Endothelial cell of umbilical vein (primary cell): ENCODE data around the gene FAM83C. TPM values are rescaled to one million over a fixed set of nuclear protein-coding genes. Genes with fewer than 3 reads are reported as not detected.

Experiments used
- BruUV-seq: library from RNA; stranded (reverse); fragments of 400-500 nt; replicated peaks from 2 replicates; lab custom pipeline; 2021; lab: Mats Ljungman, UMichigan
- CTCF ChIA-PET: fragments of 300-600, 350-600 bp; sonication (Branson Sonifier 250); formaldehyde crosslinking; loops from one replicate; lab custom pipeline; 2021; ENCODE audit warnings: antibody characterized with exemption, inconsistent platforms; lab: Charles Lee
- POLR2A ChIA-PET: fragments of 300-600, 350-600 bp; sonication (Branson Sonifier 250); formaldehyde crosslinking; loops from one replicate; lab custom pipeline; 2021; ENCODE audit warnings: antibody characterized with exemption, inconsistent platforms; lab: Charles Lee
- DNase-seq: peaks from one replicate; pipeline ENCODE4 v3.0.0-alpha.2; 2011; ENCODE audit warnings: low read depth, low spot score
- FAIRE-seq: peaks from 2 replicates; lab custom pipeline; 2011; peaks lifted over from hg19 to GRCh38; lab: Jason Lieb, UNC
- H2AFZ ChIP-seq: 2 replicates; pipeline ENCODE4 v1.6.0; 2012; ENCODE audit warnings: low read depth, low read length, control low read depth, inconsistent platforms
- H3K27ac ChIP-seq: 2 replicates; pipeline ENCODE4 v1.5.1; 2011; ENCODE audit warnings: low read depth, mild to moderate bottlenecking, control low read depth, low read length, moderate library complexity; ENCODE audit not compliant: insufficient read depth
- H3K27me3 ChIP-seq, 2 experiments: 2 replicates each; pipeline versions ENCODE4 v1.6.0 to v1.6.1; 2011; ENCODE audit warnings: low read length in 2 of 2, mixed read lengths in 1 of 2; ENCODE audit not compliant: control insufficient read depth in 2 of 2, insufficient read depth in 2 of 2
- H3K36me3 ChIP-seq, 2 experiments: 2 replicates in 1 of 2; 3 replicates in 1 of 2; pipeline ENCODE4 v1.5.1; 2011; ENCODE audit warnings: low read length in 2 of 2, mild to moderate bottlenecking in 1 of 2, moderate library complexity in 1 of 2; ENCODE audit not compliant: control insufficient read depth in 2 of 2, insufficient read depth in 2 of 2; ENCODE audit errors: extremely low read depth in 1 of 2
- H3K4me1 ChIP-seq: 3 replicates; pipeline ENCODE4 v1.5.1; 2011; ENCODE audit warnings: mild to moderate bottlenecking, low read length; ENCODE audit not compliant: control insufficient read depth, insufficient read depth; ENCODE audit errors: extremely low read depth
- H3K4me2 ChIP-seq: 2 replicates; pipeline ENCODE4 v1.6.1; 2011; ENCODE audit warnings: low read length, control low read depth, mixed read lengths; ENCODE audit not compliant: insufficient read depth
- H3K4me3 ChIP-seq, 3 experiments: fragments of 200-600 bp in 1 of 3; sonication (generic), shearing (Covaris generic) in 1 of 3; replicated peaks in 1 of 3; 2 replicates each; pipeline ENCODE4 v1.5.1; 2011 to 2016; ENCODE audit warnings: control low read depth in 3 of 3, low read length in 3 of 3, mild to moderate bottlenecking in 2 of 3, inconsistent platforms in 1 of 3, low read depth in 1 of 3, moderate library complexity in 1 of 3; ENCODE audit not compliant: insufficient read depth in 1 of 3
- H3K79me2 ChIP-seq: 2 replicates; pipeline ENCODE4 v1.6.0; 2012; ENCODE audit warnings: low read length, inconsistent platforms; ENCODE audit not compliant: control insufficient read depth, insufficient read depth
- H3K9ac ChIP-seq: replicated peaks from 2 replicates; pipeline ENCODE3; 2011; ENCODE audit warnings: low read length, control low read depth; ENCODE audit not compliant: insufficient read depth; ENCODE audit errors: extremely low read depth
- H3K9me1 ChIP-seq: replicated peaks from 3 replicates; pipeline ENCODE4 v1.6.0; 2011; ENCODE audit warnings: mild to moderate bottlenecking, low read length; ENCODE audit not compliant: control insufficient read depth, insufficient read depth; ENCODE audit errors: extremely low read depth
- H3K9me3 ChIP-seq: replicated peaks from 2 replicates; pipeline ENCODE4 v1.5.1; 2012; ENCODE audit warnings: low read length, inconsistent platforms; ENCODE audit not compliant: control insufficient read depth, insufficient read depth
- H4K20me1 ChIP-seq: replicated peaks from 2 replicates; pipeline ENCODE3; 2011; ENCODE audit warnings: mild to moderate bottlenecking, low read length; ENCODE audit not compliant: control insufficient read depth, insufficient read depth; ENCODE audit errors: extremely low read depth
- CTCF ChIP-seq, 2 donors: IDR thresholded peaks; 1 replicate in 1 of 2; 2 replicates in 1 of 2; pipeline ENCODE4 v1.5.1; 2011; ENCODE audit warnings: low read length in 2 of 2, mild to moderate bottlenecking in 2 of 2, moderate library complexity in 2 of 2, control low read depth in 1 of 2, inconsistent platforms in 1 of 2, low read depth in 1 of 2; ENCODE audit not compliant: insufficient read depth in 1 of 2; ENCODE audit errors: extremely low read depth in 1 of 2
- EZH2 ChIP-seq: IDR thresholded peaks from 2 replicates; pipeline ENCODE4 v1.6.1; 2012; ENCODE audit warnings: borderline replicate concordance, low read depth, mild to moderate bottlenecking, moderate library complexity, low read length, inconsistent platforms; ENCODE audit not compliant: severe bottlenecking
- FOS ChIP-seq: IDR thresholded peaks from 2 replicates; pipeline ENCODE4 v1.6.1; 2011; ENCODE audit warnings: mild to moderate bottlenecking, low read length, moderate library complexity, borderline replicate concordance; ENCODE audit not compliant: insufficient read depth
- GATA2 ChIP-seq: IDR thresholded peaks from 2 replicates; pipeline ENCODE4 v1.7.0; 2011; ENCODE audit warnings: low read depth, mild to moderate bottlenecking, moderate library complexity, mixed read lengths, low read length; ENCODE audit not compliant: insufficient read length, insufficient read depth
- JUN ChIP-seq: IDR thresholded peaks from 2 replicates; pipeline ENCODE4 v1.6.1; 2011; ENCODE audit warnings: borderline replicate concordance, low read depth; ENCODE audit not compliant: insufficient read length, insufficient read depth
- MYC ChIP-seq: IDR thresholded peaks from one replicate; pipeline ENCODE4 v1.6.1; 2011; ENCODE audit warnings: mild to moderate bottlenecking, low read depth, low read length
- POLR2A ChIP-seq: IDR thresholded peaks from 2 replicates; pipeline ENCODE4 v1.6.1; 2012; ENCODE audit warnings: low read depth, mild to moderate bottlenecking, control low read depth, low read length
- POLR2AphosphoS5 ChIP-seq: IDR thresholded peaks from 2 replicates; pipeline ENCODE4 v1.6.1; 2012; ENCODE audit warnings: low read depth, mild to moderate bottlenecking, control low read depth, low read length, moderate library complexity; ENCODE audit not compliant: insufficient read depth
- dilution Hi-C: fragments of 300-500 bp; cut with MboI; formaldehyde crosslinking; loops from one replicate; pipeline ENCODE4 v1.15.0; 2019; ENCODE audit warnings: low sequenced_read_pairs; ENCODE audit not compliant: extremely low pct_ligation_motif_present
- intact Hi-C: fragments of 100-400 bp; cut with micrococcal nuclease; formaldehyde crosslinking; loops from one replicate; pipeline ENCODE4 v1.10.0; 2022
- polyA plus RNA-seq, 4 experiments: library from polyadenylated mRNA; depleted of rRNA in 3 of 4; stranded (reverse) in 3 of 4; unstranded in 1 of 4; fragments of >200 nt; gene quantifications; 2 replicates each; pipeline versions ENCODE4 v1.2.1 to v1.2.3, GENCODE V29; 2011 to 2012; ENCODE audit warnings: missing spikeins in 1 of 4
- total RNA-seq: library from RNA; stranded (reverse); gene quantifications from 2 replicates; pipeline ENCODE4 v1.2.3, GENCODE V29; 2021
- TF ChIP-seq, protein P1 (sequence below): IDR thresholded peaks from 2 replicates; pipeline ENCODE4 v1.6.1; 2011; ENCODE audit not compliant: insufficient read depth, insufficient read length

The FAM83C gene
- total and polyA plus RNA-seq, 2 donors (not counting 3 experiments of a cell fraction or from before 2014, with no cell fraction given) = not detected

DNA sequence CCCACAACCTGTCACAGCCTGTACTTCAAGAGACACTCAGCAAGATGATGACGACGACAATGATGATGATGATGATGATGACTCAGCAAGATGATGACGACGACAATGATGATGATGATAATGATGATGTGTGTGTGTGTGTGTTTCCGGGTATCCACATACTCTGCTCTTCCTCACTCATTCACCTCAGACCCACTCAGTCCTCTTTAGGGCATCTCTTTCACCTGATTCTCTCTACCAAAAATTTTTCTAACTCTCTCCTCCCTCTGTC, 6.5 kb downstream of the FAM83C start:
- Histone ChIP-seq H3K79me2 (peaks cover 28% of the 10 kb centered on the region), H3K9me3 (no peaks in the 10 kb centered on the region), H3K4me2 (no peak overlapping the region), H3K27me3 (no peaks in the 10 kb centered on the region), H4K20me1 (no peaks in the 10 kb centered on the region), H3K27ac (no peak overlapping the region), H3K36me3 (peaks cover 2 to 3% of the 10 kb centered on the region in 2 experiments), H3K9ac (no peak overlapping the region), H3K9me1 (no peaks in the 10 kb centered on the region), H3K4me3 (no peak overlapping the region), H3K4me1 (peaks cover 12% of the 10 kb centered on the region), H2AFZ (no peak overlapping the region)
- POLR2A ChIA-PET = no interaction called here
- FAIRE-seq = no peak
- TF ChIP-seq JUN (peak; percentile 16), EZH2 (no peak)
- no peak for DNase-seq
- dilution Hi-C loops = no loop called here
- CTCF ChIA-PET = no interaction called here
- BruUV-seq = no TSS peak
- intact Hi-C loops = no loop called here

GRCh38 chr20:35284992-35285805, 7.0 kb downstream of the FAM83C start:
- DNase-seq = no peak
- POLR2A ChIA-PET = interaction anchor here (0.6 to 1.6 kb wide), 6 partner anchors 10 to 378 kb away, joined by 3 to 5 read pairs (median 4); partner anchors contain the start of genes CEP250 and EDEM2
- TF ChIP-seq FOS (no peak), EZH2 (no peak), POLR2A (no peak), POLR2AphosphoS5 (no peak), JUN (no peak), MYC (no peak), CTCF (IDR thresholded peaks at IDR 0.05; ENCODE audit: extremely low read depth in 1 of 2, insufficient read depth in 1 of 2, low read depth in 1 of 2, low read length in 2 of 2) (no peak), GATA2 (no peak)
- TF ChIP-seq, protein P1, sequence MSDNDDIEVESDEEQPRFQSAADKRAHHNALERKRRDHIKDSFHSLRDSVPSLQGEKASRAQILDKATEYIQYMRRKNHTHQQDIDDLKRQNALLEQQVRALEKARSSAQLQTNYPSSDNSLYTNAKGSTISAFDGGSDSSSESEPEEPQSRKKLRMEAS = no peak
- intact Hi-C loops (loop anchor here (1.0 kb wide), 1 partner anchor 19 kb away; no protein-coding TSS in a partner anchor), dilution Hi-C loops (no loop called here)
- BruUV-seq = no TSS peak
- Histone ChIP-seq H3K4me3 (peak overlapping the region; percentile 82 to 93 (median 89)), H3K4me1 (peaks cover 12% of the 10 kb centered on the region), H3K9me3 (no peaks in the 10 kb centered on the region), H4K20me1 (no peaks in the 10 kb centered on the region), H3K9me1 (no peaks in the 10 kb centered on the region), H3K27me3 (no peaks in the 10 kb centered on the region), H3K9ac (peak overlapping the region; percentile 89), H2AFZ (peak overlapping the region; percentile 98), H3K4me2 (peak overlapping the region; percentile 84), H3K36me3 (peaks cover 4 to 5% of the 10 kb centered on the region in 2 experiments), H3K27ac (no peak overlapping the region), H3K79me2 (peaks cover 33% of the 10 kb centered on the region)
- CTCF ChIA-PET = interaction anchor here (0.7 to 1.8 kb wide), 6 partner anchors 12 to 162 kb away, joined by 3 to 11 read pairs (median 9); partner anchors contain the start of gene GDF5
- FAIRE-seq = no peak
